PC-3 (cell line): ENCODE results near the gene SEC22A. TPM values are rescaled to one million over a fixed set of nuclear protein-coding genes. Genes with fewer than 3 reads are reported as not detected.

Experiments
- ATAC-seq: fragments of 200-7000 bp; cut with Tn5 transposase; 2 replicates; pipeline ENCODE4 v1.9.1; 2020; ENCODE audit warnings: mild to moderate bottlenecking, moderate library complexity
- BruUV-seq: library from RNA; stranded (reverse); fragments of 400-500 nt; replicated peaks from 2 replicates; lab custom pipeline; 2021; lab: Mats Ljungman, UMichigan
- CTCF ChIA-PET: fragments of 300-600 bp; sonication (Branson Sonifier 250); formaldehyde crosslinking; loops from one replicate; lab custom pipeline; 2022; ENCODE audit warnings: antibody characterized with exemption; lab: Charles Lee
- POLR2A ChIA-PET: fragments of 300-600 bp; sonication (Branson Sonifier 250); formaldehyde crosslinking; loops from one replicate; lab custom pipeline; 2022; ENCODE audit warnings: antibody characterized with exemption; ENCODE audit not compliant: unreplicated experiment; lab: Charles Lee
- DNase-seq: peaks from one replicate; pipeline ENCODE4 v3.0.0-alpha.2; 2015
- H2AFZ ChIP-seq: fragments of 300-600 bp; sonication (generic); 2 replicates; pipeline ENCODE4 v1.6.0; 2016; ENCODE audit warnings: antibody characterized with exemption, low read length
- H3F3A ChIP-seq: fragments of 300-600 bp; sonication (generic); one replicate; pipeline ENCODE4 v1.6.0; 2017; ENCODE audit warnings: antibody characterized with exemption, low read length, control low read depth, mild to moderate bottlenecking; ENCODE audit not compliant: unreplicated experiment
- H3K27ac ChIP-seq: fragments of 300-600 bp; sonication (generic); 2 replicates; pipeline ENCODE4 v1.5.1; 2016; ENCODE audit warnings: mild to moderate bottlenecking, low read length
- H3K27me3 ChIP-seq: fragments of 300-600 bp; sonication (generic); 2 replicates; pipeline ENCODE4 v1.6.1; 2016; ENCODE audit warnings: low read length, mixed read lengths
- H3K36me3 ChIP-seq: fragments of 300-600 bp; sonication (generic); 2 replicates; pipeline ENCODE4 v1.6.1; 2016; ENCODE audit warnings: low read depth, mixed run types, low read length, mixed read lengths
- H3K4me1 ChIP-seq: fragments of 300-600 bp; sonication (generic); 2 replicates; pipeline ENCODE4 v1.5.1; 2016; ENCODE audit warnings: low read length; ENCODE audit not compliant: insufficient read depth
- H3K4me2 ChIP-seq: fragments of 300-600 bp; sonication (generic); 2 replicates; pipeline ENCODE4 v1.6.0; 2016; ENCODE audit warnings: low read length
- H3K4me3 ChIP-seq: fragments of 300-600 bp; sonication (generic); 2 replicates; pipeline ENCODE4 v1.5.1; 2016; ENCODE audit warnings: mild to moderate bottlenecking, low read length, mixed read lengths
- H3K79me2 ChIP-seq: fragments of 300-600 bp; sonication (generic); 2 replicates; pipeline ENCODE4 v1.6.1; 2017; ENCODE audit warnings: low read length, mixed read lengths
- H3K9ac ChIP-seq: fragments of 300-600 bp; sonication (generic); 2 replicates; pipeline ENCODE4 v1.6.0; 2016; ENCODE audit warnings: mild to moderate bottlenecking, low read length
- H3K9me2 ChIP-seq: fragments of 300-600 bp; sonication (generic); replicated peaks from 2 replicates; pipeline ENCODE4 v1.6.1; 2016; ENCODE audit warnings: mixed run types, low read length, mixed read lengths
- H3K9me3 ChIP-seq: fragments of 300-600 bp; sonication (generic); 2 replicates; pipeline ENCODE4 v1.6.1; 2016; ENCODE audit warnings: low read length, mixed read lengths
- H4K20me1 ChIP-seq: fragments of 300-600 bp; sonication (generic); 2 replicates; pipeline ENCODE4 v1.6.1; 2016; ENCODE audit warnings: low read length, mixed read lengths
- CTCF ChIP-seq: fragments of 300-600 bp; sonication (generic); conservative IDR thresholded peaks from 2 replicates; pipeline ENCODE4 v1.5.1; 2017; ENCODE audit warnings: antibody characterized with exemption, low read depth, mild to moderate bottlenecking, low read length
- EZH2 ChIP-seq: fragments of 300-600 bp; sonication (generic); IDR thresholded peaks from one replicate; pipeline ENCODE4 v1.6.1; 2017; ENCODE audit warnings: antibody characterized with exemption, mild to moderate bottlenecking, low read length; ENCODE audit not compliant: unreplicated experiment
- EZH2phosphoT487 ChIP-seq: fragments of 300-600 bp; sonication (generic); IDR thresholded peaks from 2 replicates; pipeline ENCODE4 v1.6.1; 2018; ENCODE audit warnings: mild to moderate bottlenecking, antibody characterized with exemption, low read length, borderline replicate concordance
- intact Hi-C: fragments of 100-400 bp; cut with micrococcal nuclease; formaldehyde crosslinking; loops from 2 replicates; pipeline ENCODE4 v1.9.0; 2023
- total RNA-seq: library from RNA; depleted of rRNA; stranded (reverse); fragments of >200 nt; gene quantifications from 2 replicates; pipeline ENCODE4 v1.2.3, GENCODE V29; 2014

The SEC22A gene
- total RNA-seq, 1 experiment from 2014 or later: 37.9 TPM

- TF ChIP-seq EZH2phosphoT487: no peak
- TF ChIP-seq CTCF: no peak
- TF ChIP-seq EZH2: no peak
- DNase-seq: no peak
- CTCF ChIA-PET: no interaction called here
- H2AFZ ChIP-seq: no peak overlapping the region
- H3F3A ChIP-seq: no peaks in the 10 kb centered on the region
- peaks cover 8% of the 10 kb centered on the region for H3K36me3 ChIP-seq
- no peak overlapping the region for H3K4me2 ChIP-seq
- no peak overlapping the region for H3K9ac ChIP-seq
- no peaks in the 10 kb centered on the region for H3K9me2 ChIP-seq
- no peak overlapping the region for H3K27ac ChIP-seq
- no peaks in the 10 kb centered on the region for H3K79me2 ChIP-seq
- intact Hi-C loops: no loop called here
- POLR2A ChIA-PET: no interaction called here
- H3K9me3 ChIP-seq: no peaks in the 10 kb centered on the region
- no peaks in the 10 kb centered on the region for H4K20me1 ChIP-seq
- no peaks in the 10 kb centered on the region for H3K4me1 ChIP-seq
- H3K27me3 ChIP-seq: no peaks in the 10 kb centered on the region
- no peak for ATAC-seq
- BruUV-seq: no TSS peak
- H3K4me3 ChIP-seq: no peak overlapping the region
Measured at GRCh38 chr3:123169930-123170329, 31.8 kb upstream of the SEC22A start.

- H3K27me3 ChIP-seq: no peaks in the 10 kb centered on the region
- no peaks in the 10 kb centered on the region for H4K20me1 ChIP-seq
- ChIA-PET CTCF (no interaction called here), POLR2A (no interaction called here)
- H3F3A ChIP-seq: no peaks in the 10 kb centered on the region
- H3K27ac ChIP-seq: no peak overlapping the region
- BruUV-seq: no TSS peak
- no peaks in the 10 kb centered on the region for H3K36me3 ChIP-seq
- no peak overlapping the region for H3K4me3 ChIP-seq
- H3K4me1 ChIP-seq: no peaks in the 10 kb centered on the region
- no peak overlapping the region for H2AFZ ChIP-seq
- no peak for DNase-seq
- no peaks in the 10 kb centered on the region for H3K79me2 ChIP-seq
- intact Hi-C loops: no loop called here
- no peaks in the 10 kb centered on the region for H3K9me2 ChIP-seq
- no peaks in the 10 kb centered on the region for H3K9me3 ChIP-seq
- no peak for TF ChIP-seq EZH2
- no peak for TF ChIP-seq EZH2phosphoT487
- TF ChIP-seq CTCF: no peak
- no peak for ATAC-seq
- no peak overlapping the region for H3K9ac ChIP-seq
- no peak overlapping the region for H3K4me2 ChIP-seq
Measured at GRCh38 chr3:123180791-123181190, 21.0 kb upstream of the SEC22A start.

GRCh38 chr3:123186695-123187094 is 15.0 kb upstream of the SEC22A start:
- Histone ChIP-seq H3K27ac (no peak overlapping the region), H3K4me2 (no peak overlapping the region), H3K9me2 (no peaks in the 10 kb centered on the region), H3K79me2 (no peaks in the 10 kb centered on the region), H3K9me3 (no peaks in the 10 kb centered on the region), H4K20me1 (no peaks in the 10 kb centered on the region), H3K4me1 (no peaks in the 10 kb centered on the region), H3K36me3 (no peaks in the 10 kb centered on the region), H3K9ac (no peak overlapping the region), H3K27me3 (no peaks in the 10 kb centered on the region), H3F3A (no peaks in the 10 kb centered on the region), H3K4me3 (no peak overlapping the region), H2AFZ (no peak overlapping the region)
- BruUV-seq: no TSS peak
- TF ChIP-seq CTCF: no peak
- TF ChIP-seq EZH2: no peak
- TF ChIP-seq EZH2phosphoT487: no peak
- intact Hi-C loops: no loop called here
- POLR2A ChIA-PET: no interaction called here
- DNase-seq (peak; percentile 14), ATAC-seq (no peak)
- CTCF ChIA-PET: no interaction called here
